Mesodermal cell (in vitro differentiated cells): ENCODE measurements around the gene RPS24. TPM values are rescaled to one million over a fixed set of nuclear protein-coding genes. Genes with fewer than 3 reads are reported as not detected.
A peak's percentile ranks its signal among the peaks of the same experiment; 100 is the strongest.
"Not testable (repeated sequence)": the region's sequence is repeated elsewhere in the genome, so short reads cannot be mapped to it uniquely, and the experiment has no call there.

Experiments
- H3K27ac ChIP-seq: 2 replicates; pipeline ENCODE4 v1.7.0; 2013; ENCODE audit warnings: mild to moderate bottlenecking, low read depth, low read length, moderate library complexity; ENCODE audit not compliant: severe bottlenecking
- H3K36me3 ChIP-seq: 2 replicates; pipeline ENCODE4 v1.7.1; 2013; ENCODE audit warnings: mild to moderate bottlenecking, low read length, moderate library complexity; ENCODE audit not compliant: control insufficient read depth, insufficient read depth
- H3K4me1 ChIP-seq: one replicate; pipeline ENCODE4 v1.7.1; 2013; ENCODE audit warnings: mild to moderate bottlenecking, low read length; ENCODE audit not compliant: insufficient read depth, control insufficient read depth, poor library complexity, severe bottlenecking
- H3K4me3 ChIP-seq: 2 replicates; pipeline ENCODE4 v1.7.0; 2013; ENCODE audit warnings: low read length, control low read depth, mild to moderate bottlenecking; ENCODE audit not compliant: insufficient read depth, poor library complexity, severe bottlenecking; ENCODE audit errors: extremely low read depth
- H3K9me3 ChIP-seq: 2 replicates; pipeline ENCODE4 v1.7.1; 2013; ENCODE audit warnings: mild to moderate bottlenecking, low read length, moderate library complexity; ENCODE audit not compliant: control insufficient read depth
- WGBS, 2 experiments: methylation state at CpG; one replicate each; pipeline ENCODE4 v1.1.5; 2013; ENCODE audit warnings: missing lambda C conversion rate in 2 of 2; ENCODE audit not compliant: insufficient coverage in 2 of 2; 5-methylcytosine and 5-hydroxymethylcytosine counted together
- polyA plus RNA-seq, 2 experiments: library from polyadenylated mRNA; stranded (reverse); fragments of 50-300 nt; gene quantifications; one replicate each; pipeline ENCODE4 v1.2.3, GENCODE V29; 2013

The RPS24 gene
- polyA plus RNA-seq (2013, experiment 1 of 2), result 2,060 TPM
- 2,251 TPM for polyA plus RNA-seq (2013, experiment 2 of 2)

DNA sequence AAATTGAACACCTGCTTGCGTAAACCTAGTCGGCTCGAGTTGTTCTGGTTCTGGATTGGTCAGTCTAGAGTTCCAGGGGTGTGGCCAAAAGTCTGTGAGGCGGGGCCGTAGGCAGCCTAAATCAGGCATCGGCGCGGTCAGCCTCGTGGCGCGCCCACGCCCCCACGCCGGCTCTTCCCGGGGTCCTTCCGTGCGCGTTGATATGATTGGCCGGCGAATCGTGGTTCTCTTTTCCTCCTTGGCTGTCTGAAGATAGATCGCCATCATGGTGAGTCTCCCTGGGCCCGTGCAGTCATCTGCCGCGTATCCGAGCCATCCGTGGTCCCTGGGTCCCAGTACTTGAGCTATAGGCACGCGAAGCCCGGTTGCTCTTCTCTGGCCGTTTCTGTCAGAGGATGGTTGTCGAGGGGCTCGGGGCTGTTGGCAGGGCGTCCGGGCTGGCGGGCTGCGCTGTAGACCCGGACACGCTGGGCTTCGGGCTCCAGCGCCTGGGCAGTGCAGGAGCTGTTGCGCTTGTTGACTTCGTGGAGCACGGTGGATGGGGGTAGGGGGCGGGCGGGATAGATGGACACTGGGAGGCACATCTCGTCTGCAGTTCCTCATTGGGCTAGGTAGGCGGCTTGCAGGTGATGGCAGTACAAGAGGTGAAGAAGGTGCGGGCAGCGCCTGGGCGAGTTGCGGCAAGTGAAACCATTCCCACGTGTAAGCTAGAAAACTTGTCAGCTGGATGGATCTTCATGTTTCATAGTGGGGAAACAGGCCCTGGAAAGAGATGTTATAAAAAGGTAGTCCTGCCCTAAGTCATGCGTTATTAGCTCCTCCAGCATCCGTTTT is at the start of gene RPS24:
TSS of gene RPS24 (plus strand) at position 227 of the 834 bp plus-strand sequence. CDS start at position 266, 39 bp downstream.
- Histone ChIP-seq H3K4me3 (peak within 1 kb of the TSS; percentile 71), H3K36me3 (peaks cover 44% of the 10 kb centered on the region), H3K4me1 (peaks cover 26% of the 10 kb centered on the region), H3K9me3 (no peaks in the 10 kb centered on the region), H3K27ac (peak within 1 kb of the TSS; percentile 3)
- 0% methylated on average over 38 to 47 of the region's 55 CpGs for WGBS, 2 experiments

DNA sequence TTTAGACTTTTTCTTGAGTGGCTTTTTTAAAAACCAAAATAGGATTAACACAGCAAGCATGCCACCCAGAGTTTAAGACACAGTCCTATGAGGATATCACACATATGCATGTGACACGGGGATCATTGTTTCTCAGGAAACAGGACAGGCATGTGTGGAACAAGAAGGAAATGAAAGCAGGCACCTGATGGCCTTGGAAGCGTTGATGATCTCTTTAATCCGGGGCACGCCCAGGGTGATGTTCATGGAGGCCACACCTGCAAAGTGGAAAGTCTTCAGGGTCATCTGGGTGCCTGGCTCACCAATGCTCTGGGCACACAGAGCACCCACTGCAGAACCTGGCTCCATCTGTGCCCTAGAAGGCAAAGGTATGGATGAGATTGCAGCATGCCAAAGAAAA is 48.7 kb upstream of the RPS24 start:
- peaks cover 30% of the 10 kb centered on the region for H3K4me1 ChIP-seq
- peaks cover 83% of the 10 kb centered on the region for H3K36me3 ChIP-seq
- H3K4me3 ChIP-seq, result no peak overlapping the region
- no peaks in the 10 kb centered on the region for H3K9me3 ChIP-seq
- 95 to 100% methylated on average over 3 to 4 of the region's 4 CpGs for WGBS, 2 experiments
- H3K27ac ChIP-seq, result no peak overlapping the region

GRCh38 chr10:77987671-77988255 is 45.9 kb upstream of the RPS24 start:
- H3K36me3 ChIP-seq, result peaks cover 85% of the 10 kb centered on the region
- no peak overlapping the region for H3K4me3 ChIP-seq
- WGBS, 2 experiments, result 93 to 98% methylated on average over 6 of the region's 7 CpGs
- H3K9me3 ChIP-seq, result no peaks in the 10 kb centered on the region
- peaks cover 27% of the 10 kb centered on the region for H3K4me1 ChIP-seq
- H3K27ac ChIP-seq, result no peak overlapping the region

DNA sequence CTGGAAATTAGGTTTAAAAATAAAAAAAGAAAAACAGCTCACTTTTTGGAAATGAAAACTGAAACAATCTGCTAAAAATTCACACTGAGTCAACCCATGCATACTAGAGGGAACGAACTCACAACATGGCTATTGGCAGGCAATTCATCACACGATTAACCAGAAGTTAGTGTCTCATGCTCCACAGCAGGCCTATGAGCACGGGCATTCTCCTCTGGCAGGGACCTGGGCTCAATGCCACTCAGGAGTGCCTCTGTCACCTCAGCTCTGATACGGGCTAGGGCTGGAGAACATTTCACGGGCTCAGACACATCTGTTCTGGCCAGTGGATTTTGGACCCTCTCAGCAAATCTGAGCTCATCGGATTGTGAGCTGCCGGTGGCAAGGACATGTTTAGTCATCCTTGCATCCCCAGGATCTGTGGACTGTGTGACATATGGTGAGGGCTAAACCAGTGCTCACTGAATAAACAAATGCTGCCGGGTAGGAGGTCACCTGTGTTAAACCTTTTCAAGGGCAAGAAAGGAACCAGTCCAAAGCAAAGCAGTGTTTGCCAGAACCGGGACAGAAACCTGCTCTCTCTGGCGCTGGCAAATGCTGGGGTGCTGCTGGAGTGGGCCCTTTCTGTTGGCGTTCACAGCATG is 44.5 kb upstream of the RPS24 start:
- no peaks in the 10 kb centered on the region for H3K9me3 ChIP-seq
- 96 to 98% methylated on average over 11 of the region's 11 CpGs for WGBS, 2 experiments
- no peak overlapping the region for H3K27ac ChIP-seq
- peaks cover 94% of the 10 kb centered on the region for H3K36me3 ChIP-seq
- peaks cover 14% of the 10 kb centered on the region for H3K4me1 ChIP-seq
- no peak overlapping the region for H3K4me3 ChIP-seq

DNA sequence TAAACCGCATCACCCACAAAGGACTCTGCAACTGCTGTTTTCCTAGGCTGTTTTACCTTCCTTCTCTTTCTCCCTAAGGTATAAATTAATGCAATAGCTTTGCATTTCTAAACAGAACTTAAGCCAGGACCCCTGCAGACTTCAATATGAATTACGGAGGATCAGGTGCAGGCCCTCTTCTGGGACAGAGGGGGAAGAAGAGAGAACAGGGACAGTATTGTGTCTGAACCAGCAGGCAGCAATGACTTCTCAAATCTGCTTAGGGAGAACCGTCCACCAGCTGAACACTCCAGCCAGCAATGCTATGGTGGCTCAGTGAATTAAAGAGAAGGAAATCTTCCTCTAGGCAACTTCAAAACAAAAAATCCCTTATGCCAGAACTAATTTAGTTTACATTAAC is 40.0 kb upstream of the RPS24 start:
- Histone ChIP-seq H3K36me3 (peaks cover 57% of the 10 kb centered on the region), H3K4me1 (no peaks in the 10 kb centered on the region), H3K4me3 (no peak overlapping the region), H3K27ac (no peak overlapping the region), H3K9me3 (no peaks in the 10 kb centered on the region)
- WGBS, 2 experiments, result 93 to 95% methylated on average over 2 of the region's 3 CpGs

DNA sequence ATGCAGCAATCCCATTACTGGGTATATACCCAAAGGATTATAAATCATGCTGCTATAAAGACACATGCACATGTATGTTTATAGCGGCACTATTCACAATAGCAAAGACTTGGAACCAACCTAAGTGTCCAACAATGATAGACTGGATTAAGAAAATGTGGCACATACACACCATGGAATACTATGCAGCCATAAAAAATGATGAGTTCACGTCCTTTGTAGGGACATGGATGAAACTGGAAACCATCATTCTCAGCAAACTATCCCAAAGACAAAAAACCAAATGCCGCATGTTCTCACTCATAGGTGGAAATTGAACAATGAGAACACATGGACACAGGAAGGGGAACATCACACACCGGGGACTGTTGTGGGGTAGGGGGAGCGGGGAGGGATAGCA is 34.9 kb upstream of the RPS24 start:
- 100% methylated on average over 1 of the region's 5 CpGs; no CpG with 5 or more reads in 1 of the 2 experiments for WGBS, 2 experiments
- H3K27ac ChIP-seq, H3K9me3 ChIP-seq, H3K4me1 ChIP-seq, H3K4me3 ChIP-seq: not testable (repeated sequence)
- peaks cover 58% of the 10 kb centered on the region for H3K36me3 ChIP-seq

- H3K27ac ChIP-seq, result no peak overlapping the region
- H3K4me1 ChIP-seq, result no peaks in the 10 kb centered on the region
- H3K4me3 ChIP-seq, result no peak overlapping the region
- H3K9me3 ChIP-seq, result no peaks in the 10 kb centered on the region
- peaks cover 65% of the 10 kb centered on the region for H3K36me3 ChIP-seq
Observed at GRCh38 chr10:78000206-78000605, 33.5 kb upstream of the RPS24 start.

DNA sequence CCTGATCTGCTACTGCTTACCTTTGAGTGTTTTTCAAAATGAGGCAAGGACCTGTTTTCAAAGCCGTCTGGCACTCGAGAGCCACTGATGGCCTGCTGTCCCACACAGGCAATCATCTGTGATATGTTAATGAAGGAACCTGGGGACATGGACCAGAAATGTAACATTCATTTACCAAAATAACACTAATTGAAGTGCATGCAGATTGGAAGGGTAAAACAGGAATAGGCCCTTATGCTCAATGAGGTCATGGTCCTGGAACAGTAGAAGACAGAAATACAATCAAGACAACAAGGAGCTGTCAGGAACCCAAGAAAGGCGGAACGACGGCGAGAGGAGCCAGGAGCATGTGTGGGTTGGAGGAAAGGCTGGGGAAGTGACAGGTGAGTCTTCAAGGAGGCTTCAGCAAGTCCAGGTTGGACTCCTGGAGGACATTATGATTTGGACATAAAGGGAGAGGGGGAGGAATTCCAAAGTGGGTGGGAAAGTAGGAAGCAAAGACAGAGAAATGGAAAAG is 32.6 kb upstream of the RPS24 start:
- WGBS, 2 experiments, result 97 to 98% methylated on average over 4 of the region's 6 CpGs
- Histone ChIP-seq H3K36me3 (peaks cover 67% of the 10 kb centered on the region), H3K27ac (no peak overlapping the region), H3K9me3 (no peaks in the 10 kb centered on the region), H3K4me1 (no peaks in the 10 kb centered on the region), H3K4me3 (no peak overlapping the region)

- Histone ChIP-seq H3K36me3 (peaks cover 84% of the 10 kb centered on the region), H3K9me3 (no peaks in the 10 kb centered on the region), H3K27ac (no peak overlapping the region), H3K4me3 (no peak overlapping the region), H3K4me1 (no peaks in the 10 kb centered on the region)
- WGBS, 2 experiments, result 80 to 92% methylated on average over 2 of the region's 4 CpGs
Observed at GRCh38 chr10:78002541-78003288, 30.9 kb upstream of the RPS24 start.
